Measurements from ENCODE around the gene RGMA. TPM values are rescaled to one million over a fixed set of nuclear protein-coding genes. Genes with fewer than 3 reads are reported as not detected.

Gene RGMA
- total RNA-seq, 2 experiments from 2014 or later = 0.11 to 0.14 TPM

- CTCF ChIA-PET = interaction anchor here (1.1 to 1.2 kb wide), 2 partner anchors 25 to 289 kb away, joined by 3 read pairs; no protein-coding TSS in a partner anchor
- POLR2A ChIA-PET = no interaction called here
Observed at GRCh38 chr15:93055211-93055610, 33.8 kb downstream of the RGMA start.

GRCh38 chr15:93052090-93052879 lies 36.7 kb downstream of the RGMA start:
- no peaks in the 10 kb centered on the region for H3K9me3 Mint-ChIP-seq (ENCODE audit: low read depth)
- no peaks in the 10 kb centered on the region for H3K27me3 Mint-ChIP-seq
- H3K27ac Mint-ChIP-seq = no peak overlapping the region
- ATAC-seq (peak; percentile 68), DNase-seq (peak; percentile 54)
- CTCF ChIA-PET = no interaction called here
- intact Hi-C loops (cut with DNase I, micrococcal nuclease) = no loop called here
- H3K4me1 Mint-ChIP-seq = peaks cover 9% of the 10 kb centered on the region
- H3K4me3 Mint-ChIP-seq = no peak overlapping the region
- H3K36me3 Mint-ChIP-seq (ENCODE audit: low read depth) = no peaks in the 10 kb centered on the region
- POLR2A ChIA-PET = no interaction called here

More at GRCh38 chr15:93055211-93055610, 33.8 kb downstream of the RGMA start:
- H3K27me3 Mint-ChIP-seq = no peaks in the 10 kb centered on the region
- no peak for ATAC-seq
- no peaks in the 10 kb centered on the region for H3K9me3 Mint-ChIP-seq (ENCODE audit: low read depth)
- no peaks in the 10 kb centered on the region for H3K36me3 Mint-ChIP-seq (ENCODE audit: low read depth)
- no peak overlapping the region for H3K27ac Mint-ChIP-seq
- no peak for DNase-seq
- intact Hi-C loops (cut with DNase I, micrococcal nuclease) = no loop called here
- H3K4me1 Mint-ChIP-seq = no peaks in the 10 kb centered on the region
- no peak overlapping the region for H3K4me3 Mint-ChIP-seq

- DNase-seq (no peak), ATAC-seq (no peak)
- H3K4me1 Mint-ChIP-seq = peaks cover 9% of the 10 kb centered on the region
- no peak overlapping the region for H3K27ac Mint-ChIP-seq
- H3K4me3 Mint-ChIP-seq = no peak overlapping the region
- intact Hi-C loops (cut with DNase I, micrococcal nuclease) = no loop called here
- ChIA-PET CTCF (interaction anchor here (0.6 kb wide), 1 partner anchor 399 kb away, joined by 3 read pairs; no protein-coding TSS in a partner anchor), POLR2A (no interaction called here)
- no peaks in the 10 kb centered on the region for H3K9me3 Mint-ChIP-seq (ENCODE audit: low read depth)
- H3K27me3 Mint-ChIP-seq = no peaks in the 10 kb centered on the region
- no peaks in the 10 kb centered on the region for H3K36me3 Mint-ChIP-seq (ENCODE audit: low read depth)
Observed at GRCh38 chr15:93051236-93052089, 37.5 kb downstream of the RGMA start.

- no peaks in the 10 kb centered on the region for H3K36me3 Mint-ChIP-seq (ENCODE audit: low read depth)
- no peaks in the 10 kb centered on the region for H3K27me3 Mint-ChIP-seq
- peaks cover 3% of the 10 kb centered on the region for H3K9me3 Mint-ChIP-seq (ENCODE audit: low read depth)
- CTCF ChIA-PET = no interaction called here
- ATAC-seq (no peak), DNase-seq (no peak)
- POLR2A ChIA-PET = no interaction called here
- intact Hi-C loops (cut with DNase I, micrococcal nuclease) = no loop called here
- H3K4me3 Mint-ChIP-seq = no peak overlapping the region
- H3K4me1 Mint-ChIP-seq = peaks cover 9% of the 10 kb centered on the region
- H3K27ac Mint-ChIP-seq = no peak overlapping the region
Observed at GRCh38 chr15:93050648-93051047, 38.4 kb downstream of the RGMA start.

GRCh38 chr15:93049914-93050578 lies 39.0 kb downstream of the RGMA start:
- no peak for ATAC-seq
- Mint-ChIP-seq H3K4me3 (no peak overlapping the region), H3K36me3 (ENCODE audit: low read depth) (no peaks in the 10 kb centered on the region), H3K9me3 (ENCODE audit: low read depth) (peaks cover 3% of the 10 kb centered on the region), H3K27ac (no peak overlapping the region), H3K4me1 (peaks cover 9% of the 10 kb centered on the region), H3K27me3 (no peaks in the 10 kb centered on the region)
- ChIA-PET CTCF (interaction anchor here (0.9 kb wide), 1 partner anchor 14 kb away, joined by 6 read pairs; no protein-coding TSS in a partner anchor), POLR2A (no interaction called here)
- DNase-seq = no peak
- intact Hi-C loops (cut with DNase I, micrococcal nuclease) = no loop called here

- ATAC-seq = no peak
- no peak overlapping the region for H3K27ac Mint-ChIP-seq
- H3K36me3 Mint-ChIP-seq (ENCODE audit: low read depth) = no peaks in the 10 kb centered on the region
- POLR2A ChIA-PET = no interaction called here
- H3K27me3 Mint-ChIP-seq = no peaks in the 10 kb centered on the region
- DNase-seq = no peak
- CTCF ChIA-PET = interaction anchor here (0.9 kb wide), 1 partner anchor 13 kb away, joined by 6 read pairs; no protein-coding TSS in a partner anchor
- H3K4me3 Mint-ChIP-seq = no peak overlapping the region
- intact Hi-C loops (cut with DNase I, micrococcal nuclease) = no loop called here
- H3K9me3 Mint-ChIP-seq (ENCODE audit: low read depth) = peaks cover 3% of the 10 kb centered on the region
- H3K4me1 Mint-ChIP-seq = peaks cover 9% of the 10 kb centered on the region
Observed at GRCh38 chr15:93049233-93049632, 39.8 kb downstream of the RGMA start.

- peaks cover 9% of the 10 kb centered on the region for H3K4me1 Mint-ChIP-seq
- no peaks in the 10 kb centered on the region for H3K27me3 Mint-ChIP-seq
- intact Hi-C loops (cut with DNase I, micrococcal nuclease) = no loop called here
- H3K4me3 Mint-ChIP-seq = no peak overlapping the region
- H3K27ac Mint-ChIP-seq = no peak overlapping the region
- no peak for ATAC-seq
- no peak for DNase-seq
- H3K36me3 Mint-ChIP-seq (ENCODE audit: low read depth) = no peaks in the 10 kb centered on the region
- peaks cover 3% of the 10 kb centered on the region for H3K9me3 Mint-ChIP-seq (ENCODE audit: low read depth)
- POLR2A ChIA-PET = no interaction called here
- CTCF ChIA-PET = interaction anchor here (1.6 to 2.0 kb wide), 2 partner anchors 13 to 18 kb away, joined by 7 read pairs; no protein-coding TSS in a partner anchor
Observed at GRCh38 chr15:93048759-93049161, 40.3 kb downstream of the RGMA start.

GRCh38 chr15:93048426-93048721 lies 40.6 kb downstream of the RGMA start:
- peaks cover 3% of the 10 kb centered on the region for H3K9me3 Mint-ChIP-seq (ENCODE audit: low read depth)
- no peaks in the 10 kb centered on the region for H3K36me3 Mint-ChIP-seq (ENCODE audit: low read depth)
- DNase-seq = no peak
- no peaks in the 10 kb centered on the region for H3K27me3 Mint-ChIP-seq
- no peak overlapping the region for H3K4me3 Mint-ChIP-seq
- ChIA-PET CTCF (interaction anchor here (1.6 to 2.0 kb wide), 2 partner anchors 13 to 18 kb away, joined by 7 read pairs; no protein-coding TSS in a partner anchor), POLR2A (no interaction called here)
- no peak for ATAC-seq
- no peak overlapping the region for H3K27ac Mint-ChIP-seq
- peaks cover 9% of the 10 kb centered on the region for H3K4me1 Mint-ChIP-seq
- intact Hi-C loops (cut with DNase I, micrococcal nuclease) = no loop called here

GRCh38 chr15:93047621-93048425 lies 41.2 kb downstream of the RGMA start:
- POLR2A ChIA-PET = interaction anchor here (0.5 kb wide), 1 partner anchor 18 kb away, joined by 3 read pairs; no protein-coding TSS in a partner anchor
- Mint-ChIP-seq H3K9me3 (ENCODE audit: low read depth) (peaks cover 3% of the 10 kb centered on the region), H3K27ac (no peak overlapping the region), H3K27me3 (no peaks in the 10 kb centered on the region), H3K4me3 (no peak overlapping the region), H3K36me3 (ENCODE audit: low read depth) (no peaks in the 10 kb centered on the region), H3K4me1 (peaks cover 9% of the 10 kb centered on the region)
- ATAC-seq (peak; percentile 45), DNase-seq (no peak)
- CTCF ChIA-PET = interaction anchor here (1.0 to 2.0 kb wide), 4 partner anchors 11 to 1072 kb away, joined by 3 to 7 read pairs (median 5); no protein-coding TSS in a partner anchor
- intact Hi-C loops (cut with DNase I, micrococcal nuclease) = no loop called here

GRCh38 chr15:93046721-93047120 lies 42.3 kb downstream of the RGMA start:
- CTCF ChIA-PET = interaction anchor here (1.0 to 2.0 kb wide), 4 partner anchors 10 to 1073 kb away, joined by 3 to 7 read pairs (median 3); no protein-coding TSS in a partner anchor
- H3K4me1 Mint-ChIP-seq = peaks cover 9% of the 10 kb centered on the region

More at GRCh38 chr15:93046721-93047120, 42.3 kb downstream of the RGMA start:
- Mint-ChIP-seq H3K27me3 (no peaks in the 10 kb centered on the region), H3K9me3 (ENCODE audit: low read depth) (peaks cover 3% of the 10 kb centered on the region), H3K27ac (no peak overlapping the region), H3K4me3 (no peak overlapping the region), H3K36me3 (ENCODE audit: low read depth) (no peaks in the 10 kb centered on the region)
- no peak for ATAC-seq
- intact Hi-C loops (cut with DNase I, micrococcal nuclease) = no loop called here
- DNase-seq = no peak
- POLR2A ChIA-PET = interaction anchor here (0.6 kb wide), 1 partner anchor 14 kb away, joined by 3 read pairs; no protein-coding TSS in a partner anchor

Measured in activated CD4-positive, alpha-beta T cell treated with anti-CD3 and anti-CD28 coated beads for 36 hours (primary cell).